IMR-90 (cell line): ENCODE data around the gene SYPL1. TPM values are rescaled to one million over a fixed set of nuclear protein-coding genes. Genes with fewer than 3 reads are reported as not detected.

Experiments used
- ATAC-seq: fragments of 200-7000 bp; cut with Tn5 transposase; 2 replicates; pipeline ENCODE4 v1.9.1; 2020; ENCODE audit warnings: low read depth, mild to moderate bottlenecking, moderate library complexity
- BruUV-seq: library from RNA; stranded (reverse); fragments of 400-500 nt; replicated peaks from 2 replicates; lab custom pipeline; 2021; lab: Mats Ljungman, UMichigan
- CTCF ChIA-PET: fragments of 300-600 bp; formaldehyde crosslinking; extraction: SDS; loops from one replicate; lab custom pipeline; 2021; ENCODE audit warnings: antibody characterized with exemption; lab: Yijun Ruan, JAX
- POLR2A ChIA-PET: fragments of 300-600 bp; sonication (Branson Sonifier 250); formaldehyde crosslinking; loops from one replicate; lab custom pipeline; 2022; ENCODE audit warnings: antibody characterized with exemption; ENCODE audit not compliant: unreplicated experiment; lab: Charles Lee
- DNase-seq: peaks from one replicate; pipeline ENCODE4 v3.0.0; 2013
- H2AFZ ChIP-seq: replicated peaks from 2 replicates; pipeline ENCODE3; 2013; ENCODE audit warnings: low read length, mild to moderate bottlenecking; ENCODE audit not compliant: poor library complexity
- H2AK5ac ChIP-seq: 2 replicates; pipeline ENCODE4 v1.6.1; 2013; ENCODE audit warnings: low read depth, low read length, inconsistent platforms
- H2AK9ac ChIP-seq: replicated peaks from 2 replicates; pipeline ENCODE3; 2013; ENCODE audit warnings: mild to moderate bottlenecking, low read depth, low read length, moderate library complexity; ENCODE audit not compliant: poor library complexity
- H2BK120ac ChIP-seq: 2 replicates; pipeline ENCODE4 v1.6.1; 2013; ENCODE audit warnings: low read depth, low read length, inconsistent platforms
- H2BK15ac ChIP-seq: 3 replicates; pipeline ENCODE4 v1.6.1; 2013; ENCODE audit warnings: low read depth, low read length, inconsistent platforms
- H2BK20ac ChIP-seq: 2 replicates; pipeline ENCODE4 v1.6.1; 2013; ENCODE audit warnings: low read depth, mild to moderate bottlenecking, inconsistent platforms, low read length, moderate library complexity
- H2BK5ac ChIP-seq: 2 replicates; pipeline ENCODE4 v1.6.1; 2013; ENCODE audit warnings: mild to moderate bottlenecking, low read depth, low read length, inconsistent platforms; ENCODE audit not compliant: poor library complexity, severe bottlenecking
- H3K14ac ChIP-seq: replicated peaks from 2 replicates; pipeline ENCODE4 v1.6.1; 2013; ENCODE audit warnings: low read depth, low read length, inconsistent platforms
- H3K18ac ChIP-seq: 2 replicates; pipeline ENCODE4 v1.6.1; 2013; ENCODE audit warnings: low read depth, low read length, control low read depth
- H3K23ac ChIP-seq: 2 replicates; pipeline ENCODE4 v1.6.1; 2013; ENCODE audit warnings: low read depth, low read length, inconsistent platforms
- H3K27ac ChIP-seq: 2 replicates; pipeline ENCODE4 v1.5.1; 2013; ENCODE audit warnings: mild to moderate bottlenecking, control low read depth, low read length; ENCODE audit not compliant: insufficient read depth
- H3K27me3 ChIP-seq: 2 replicates; pipeline ENCODE4 v1.6.1; 2013; ENCODE audit warnings: low read length; ENCODE audit not compliant: control insufficient read depth, insufficient read depth
- H3K36me3 ChIP-seq: 2 replicates; pipeline ENCODE4 v1.6.1; 2013; ENCODE audit warnings: low read length, mixed read lengths; ENCODE audit not compliant: control insufficient read depth, insufficient read depth
- H3K4ac ChIP-seq: 2 replicates; pipeline ENCODE4 v1.6.1; 2013; ENCODE audit warnings: low read depth, low read length, inconsistent platforms
- H3K4me1 ChIP-seq: 2 replicates; pipeline ENCODE4 v1.6.1; 2013; ENCODE audit warnings: low read length, mixed read lengths; ENCODE audit not compliant: control insufficient read depth, insufficient read depth
- H3K4me2 ChIP-seq: 2 replicates; pipeline ENCODE4 v1.6.1; 2013; ENCODE audit warnings: low read depth, mild to moderate bottlenecking, control low read depth, low read length, moderate library complexity
- H3K4me3 ChIP-seq: 2 replicates; pipeline ENCODE4 v1.5.1; 2013; ENCODE audit warnings: low read depth, mild to moderate bottlenecking, control low read depth, low read length, moderate library complexity; ENCODE audit not compliant: insufficient read depth
- H3K56ac ChIP-seq: 2 replicates; pipeline ENCODE4 v1.6.1; 2013; ENCODE audit warnings: low read length, inconsistent platforms; ENCODE audit not compliant: insufficient read depth; ENCODE audit errors: extremely low read depth
- H3K79me1 ChIP-seq, 2 experiments: 2 replicates each; pipeline ENCODE4 v1.6.1; 2013; ENCODE audit warnings: low read length in 2 of 2, inconsistent platforms in 1 of 2, low read depth in 1 of 2
- H3K9ac ChIP-seq: 2 replicates; pipeline ENCODE4 v1.6.1; 2013; ENCODE audit warnings: low read depth, low read length, control low read depth
- H3K9me1 ChIP-seq: 2 replicates; pipeline ENCODE4 v1.6.1; 2013; ENCODE audit warnings: low read length, inconsistent platforms; ENCODE audit not compliant: insufficient read depth
- H3K9me3 ChIP-seq: 2 replicates; pipeline ENCODE4 v1.6.1; 2013; ENCODE audit warnings: low read length; ENCODE audit not compliant: control insufficient read depth, insufficient read depth
- H4K20me1 ChIP-seq: 2 replicates; pipeline ENCODE4 v1.6.1; 2013; ENCODE audit warnings: low read length, inconsistent platforms; ENCODE audit not compliant: insufficient read depth
- H4K5ac ChIP-seq: 2 replicates; pipeline ENCODE4 v1.6.1; 2013; ENCODE audit warnings: mild to moderate bottlenecking, low read depth, low read length, control low read depth
- H4K8ac ChIP-seq, 2 experiments: 2 replicates each; pipeline ENCODE4 v1.6.1; 2013; ENCODE audit warnings: low read depth in 2 of 2, low read length in 2 of 2, control low read depth in 1 of 2, inconsistent platforms in 1 of 2
- H4K91ac ChIP-seq: 2 replicates; pipeline ENCODE4 v1.6.1; 2013; ENCODE audit warnings: low read depth, low read length, inconsistent platforms; ENCODE audit not compliant: insufficient read depth
- MAFK ChIP-seq: IDR thresholded peaks from 2 replicates; pipeline ENCODE4 v1.6.1; 2012; ENCODE audit warnings: low read depth, low read length, improper control_type of control experiment
- MXI1 ChIP-seq: IDR thresholded peaks from 2 replicates; pipeline ENCODE4 v1.6.1; 2012; ENCODE audit warnings: low read depth, mild to moderate bottlenecking, low read length, moderate library complexity, borderline replicate concordance
- POLR2A ChIP-seq: IDR thresholded peaks from 2 replicates; pipeline ENCODE4 v1.6.1; 2012; ENCODE audit warnings: mild to moderate bottlenecking, low read depth, low read length
- SMC3 ChIP-seq: fragments of 150-350 bp; IDR thresholded peaks from 2 replicates; pipeline ENCODE4 v1.6.1; 2016; ENCODE audit warnings: low read depth, mild to moderate bottlenecking, antibody characterized with exemption, low read length, moderate library complexity
- WGBS, 2 experiments: methylation state at CpG; one replicate each; pipeline versions ENCODE4 v1.1.5 to v1.1.7; 2013; ENCODE audit warnings: missing lambda C conversion rate in 2 of 2; ENCODE audit not compliant: insufficient read length in 1 of 2; ENCODE audit errors: extremely low coverage in 2 of 2; 5-methylcytosine and 5-hydroxymethylcytosine counted together
- dilution Hi-C: fragments of 300-500 bp; cut with HindIII; formaldehyde crosslinking; loops from one replicate; pipeline ENCODE4 v1.14.3; 2018; ENCODE audit warnings: low sequenced_read_pairs; ENCODE audit not compliant: unreplicated experiment
- in situ Hi-C: fragments of 300-500 bp; cut with MboI; formaldehyde crosslinking; loops from 3 replicates; pipeline ENCODE4 v1.14.3; 2019; ENCODE audit warnings: low sequenced_read_pairs, inconsistent platforms, mixed read lengths
- intact Hi-C: fragments of 100-400 bp; cut with micrococcal nuclease; formaldehyde crosslinking; loops from 2 replicates; pipeline ENCODE4 v1.10.0; 2022
- polyA plus RNA-seq, 3 experiments: library from polyadenylated mRNA; depleted of rRNA; stranded (reverse); fragments of >200 nt; gene quantifications; 2 replicates each; pipeline ENCODE4 v1.2.3, GENCODE V29; 2012; ENCODE audit warnings: low replicate concordance in 1 of 3
- total RNA-seq: library from RNA; depleted of rRNA; stranded (reverse); fragments of >200 nt; gene quantifications from 2 replicates; pipeline ENCODE4 v1.2.3, GENCODE V29; 2012
- TF ChIP-seq, protein P1 (sequence below): conservative IDR thresholded peaks from 2 replicates; pipeline ENCODE4 v1.5.1; 2012; ENCODE audit warnings: mild to moderate bottlenecking, low read depth, low read length, improper control_type of control experiment

The SYPL1 gene
- total and polyA plus RNA-seq, 2 of the 4 experiments (the other 2 are of a cell fraction): 19.0 to 45.0 TPM

DNA sequence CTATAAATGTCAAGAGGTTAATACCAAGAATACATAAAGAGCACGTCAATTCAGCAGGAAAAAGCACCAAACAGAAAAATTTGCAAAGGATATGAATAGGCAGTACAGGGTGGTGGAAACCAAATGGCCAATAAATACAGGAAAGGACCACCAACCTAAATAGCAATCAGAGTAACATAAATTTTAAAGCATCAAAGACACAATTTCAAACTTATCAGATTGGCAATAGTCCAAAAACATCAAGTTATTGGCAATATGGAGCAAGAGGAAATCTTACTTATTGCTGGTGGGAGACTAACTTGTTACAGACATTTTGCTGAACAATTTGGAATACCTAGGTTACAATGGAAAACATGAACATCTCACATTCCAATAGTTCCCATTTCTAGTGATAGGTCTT lies 24.1 kb downstream of the SYPL1 start:
- POLR2A ChIA-PET: no interaction called here
- Histone ChIP-seq H4K8ac (no peak overlapping the region), H3K4me2 (no peak overlapping the region), H4K5ac (no peak overlapping the region), H3K18ac (no peak overlapping the region), H3K27me3 (no peaks in the 10 kb centered on the region), H2BK20ac (no peak overlapping the region), H3K9me3 (no peaks in the 10 kb centered on the region), H3K79me1 (no peaks in the 10 kb centered on the region), H2BK15ac (no peak overlapping the region), H2BK120ac (no peak overlapping the region), H3K14ac (no peak overlapping the region), H4K20me1 (no peaks in the 10 kb centered on the region), H3K9ac (no peak overlapping the region), H3K4ac (no peak overlapping the region), H3K27ac (no peak overlapping the region), H3K9me1 (no peaks in the 10 kb centered on the region), H2AFZ (no peak overlapping the region), H3K36me3 (peaks cover 8% of the 10 kb centered on the region), H2BK5ac (no peak overlapping the region), H3K56ac (no peak overlapping the region), H3K4me1 (no peaks in the 10 kb centered on the region), H3K23ac (no peak overlapping the region), H2AK9ac (no peak overlapping the region), H4K91ac (no peak overlapping the region), H3K4me3 (no peak overlapping the region), H2AK5ac (no peak overlapping the region)
- intact Hi-C loops (no loop called here), in situ Hi-C loops (no loop called here), dilution Hi-C loops (no loop called here)
- CTCF ChIA-PET: no interaction called here
- TF ChIP-seq MAFK (no peak), MXI1 (no peak), POLR2A (no peak), SMC3 (no peak)
- TF ChIP-seq, protein P1, sequence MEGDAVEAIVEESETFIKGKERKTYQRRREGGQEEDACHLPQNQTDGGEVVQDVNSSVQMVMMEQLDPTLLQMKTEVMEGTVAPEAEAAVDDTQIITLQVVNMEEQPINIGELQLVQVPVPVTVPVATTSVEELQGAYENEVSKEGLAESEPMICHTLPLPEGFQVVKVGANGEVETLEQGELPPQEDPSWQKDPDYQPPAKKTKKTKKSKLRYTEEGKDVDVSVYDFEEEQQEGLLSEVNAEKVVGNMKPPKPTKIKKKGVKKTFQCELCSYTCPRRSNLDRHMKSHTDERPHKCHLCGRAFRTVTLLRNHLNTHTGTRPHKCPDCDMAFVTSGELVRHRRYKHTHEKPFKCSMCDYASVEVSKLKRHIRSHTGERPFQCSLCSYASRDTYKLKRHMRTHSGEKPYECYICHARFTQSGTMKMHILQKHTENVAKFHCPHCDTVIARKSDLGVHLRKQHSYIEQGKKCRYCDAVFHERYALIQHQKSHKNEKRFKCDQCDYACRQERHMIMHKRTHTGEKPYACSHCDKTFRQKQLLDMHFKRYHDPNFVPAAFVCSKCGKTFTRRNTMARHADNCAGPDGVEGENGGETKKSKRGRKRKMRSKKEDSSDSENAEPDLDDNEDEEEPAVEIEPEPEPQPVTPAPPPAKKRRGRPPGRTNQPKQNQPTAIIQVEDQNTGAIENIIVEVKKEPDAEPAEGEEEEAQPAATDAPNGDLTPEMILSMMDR: no peak
- ATAC-seq: no peak
- WGBS, 2 experiments: no CpG with 5 or more reads among the region's 1 CpG
- no peak for DNase-seq
- BruUV-seq: no TSS peak
